HG02623 (cell line): ENCODE results near the gene TANC1.

Experiments
- ATAC-seq: cut with Tn5 transposase; IDR thresholded peaks from one replicate; pipeline ENCODE4 v1.9.1; 2021; ENCODE audit warnings: moderate library complexity; ENCODE audit not compliant: unreplicated experiment

The TANC1 gene

DNA sequence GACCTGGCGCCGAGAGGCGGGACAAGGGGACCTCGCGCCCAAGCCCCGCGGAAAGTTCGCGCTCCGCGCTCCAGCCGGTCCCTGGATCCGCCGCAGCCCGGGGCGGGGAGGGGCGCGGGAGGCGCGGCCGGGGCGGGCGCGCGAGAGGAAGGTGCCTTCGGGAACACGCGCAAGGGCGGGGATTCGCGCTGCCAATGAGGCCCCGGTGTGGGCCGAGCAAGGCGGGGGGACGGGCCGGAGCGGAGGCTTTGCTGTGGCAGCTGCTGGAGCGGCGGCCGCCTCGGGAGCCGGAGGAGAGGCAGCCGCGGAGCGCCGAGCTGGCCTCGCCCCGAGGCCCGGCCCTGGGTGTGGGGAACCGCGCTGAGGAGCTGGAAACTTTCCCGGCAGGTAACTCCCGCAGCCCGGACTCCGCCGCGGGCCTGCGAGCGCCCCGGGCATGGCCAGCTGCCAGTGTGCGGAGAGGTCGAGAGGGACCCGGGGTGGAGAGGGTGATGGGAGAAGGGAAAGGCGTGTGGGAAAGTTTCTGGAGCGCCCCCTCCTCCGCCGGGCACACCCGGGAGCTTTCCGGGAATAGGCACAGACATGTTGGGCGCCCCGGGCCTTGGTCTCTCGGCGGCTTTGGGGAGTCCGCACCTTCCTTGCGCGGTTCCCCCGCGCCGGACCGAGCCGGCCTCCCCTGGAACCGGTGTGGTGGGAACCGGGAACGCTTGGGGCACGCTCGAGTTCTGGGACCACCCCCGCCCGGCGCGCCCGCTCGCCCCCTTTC, at the start of gene TANC1:
Gene TANC1, plus strand, starts transcription at position 245 of the 766 bp plus-strand sequence. CDS start 97,271 bp downstream, outside the sequence.
- peak; percentile 90 for ATAC-seq

DNA sequence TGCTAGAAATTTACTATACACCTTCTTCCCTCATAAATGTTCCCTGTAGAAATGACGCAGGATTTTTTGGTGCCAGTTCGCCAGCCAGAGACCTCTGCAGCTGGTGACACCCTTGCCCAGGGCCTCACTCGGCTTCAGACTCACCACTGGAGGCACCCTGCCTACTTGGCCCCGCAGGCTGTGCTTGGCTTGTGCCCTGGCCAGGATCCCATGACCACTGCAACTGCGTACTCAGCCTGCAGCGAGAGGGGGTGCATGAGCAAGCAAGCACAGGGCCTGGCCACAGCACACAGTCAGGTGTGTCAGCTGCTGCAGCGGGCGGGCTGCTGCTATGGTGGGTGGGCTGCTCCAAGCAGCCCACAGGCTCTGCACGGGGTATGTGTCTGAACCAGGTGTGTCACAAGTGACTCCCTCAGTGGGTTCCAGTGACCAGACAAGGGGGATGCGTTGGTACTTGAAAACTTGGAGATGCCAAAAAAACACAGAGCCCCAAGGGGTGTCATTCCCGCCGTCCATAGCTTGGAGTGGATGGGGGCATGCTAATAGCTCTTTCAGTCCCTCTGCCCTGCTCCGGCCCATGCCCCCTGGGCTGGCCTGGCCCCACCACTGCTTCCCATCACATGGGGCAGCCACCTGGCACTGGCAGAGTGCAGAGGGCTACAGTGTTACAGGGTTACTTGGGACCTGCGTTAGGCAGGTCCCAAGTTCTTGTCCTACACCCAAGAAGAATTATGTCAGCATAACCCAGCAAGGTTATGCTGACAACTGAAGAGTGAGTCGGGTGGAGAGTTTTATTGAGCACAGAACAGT, 46.6 kb upstream of the TANC1 start:
- no peak for ATAC-seq

DNA sequence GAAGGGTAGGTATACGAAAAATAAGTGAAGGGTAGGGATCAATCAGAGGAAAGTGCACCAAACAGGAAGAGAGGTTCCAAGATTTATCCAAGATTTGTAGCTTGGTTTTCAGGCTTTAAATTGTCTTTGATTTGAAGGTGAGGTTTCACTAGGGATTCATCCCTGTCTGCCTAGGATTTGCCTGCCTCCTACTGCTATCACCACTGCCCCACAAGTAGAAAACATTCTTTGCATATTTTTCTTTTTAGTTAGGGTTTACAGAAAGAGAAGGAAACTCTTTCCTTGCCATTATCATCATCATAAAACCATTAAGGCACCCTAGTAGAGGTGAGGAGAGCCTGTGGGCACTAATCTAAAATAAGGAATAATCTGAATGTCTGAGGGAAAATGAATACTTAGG, 45.8 kb upstream of the TANC1 start:
- ATAC-seq, result no peak

DNA sequence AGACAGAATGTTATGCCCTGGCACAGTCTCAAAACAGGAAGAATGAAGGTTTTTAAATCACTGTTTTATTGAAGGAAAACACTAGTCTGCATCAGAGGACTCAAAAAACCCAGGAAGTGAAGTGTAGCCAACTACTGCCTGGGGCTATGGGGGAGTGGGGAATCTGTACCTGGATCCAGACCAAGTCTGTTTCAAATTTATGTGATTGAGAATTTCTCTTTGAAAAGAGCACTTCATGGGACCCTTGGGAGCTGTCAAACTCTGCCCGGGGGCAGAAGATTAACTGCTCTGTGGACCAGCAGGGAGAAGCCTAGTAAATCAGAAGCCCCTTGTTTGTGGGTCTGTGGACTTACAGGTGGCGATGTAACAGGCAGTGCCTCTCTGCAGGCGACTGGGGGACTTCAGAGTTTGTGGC, 45.3 kb upstream of the TANC1 start:
- no peak for ATAC-seq

DNA sequence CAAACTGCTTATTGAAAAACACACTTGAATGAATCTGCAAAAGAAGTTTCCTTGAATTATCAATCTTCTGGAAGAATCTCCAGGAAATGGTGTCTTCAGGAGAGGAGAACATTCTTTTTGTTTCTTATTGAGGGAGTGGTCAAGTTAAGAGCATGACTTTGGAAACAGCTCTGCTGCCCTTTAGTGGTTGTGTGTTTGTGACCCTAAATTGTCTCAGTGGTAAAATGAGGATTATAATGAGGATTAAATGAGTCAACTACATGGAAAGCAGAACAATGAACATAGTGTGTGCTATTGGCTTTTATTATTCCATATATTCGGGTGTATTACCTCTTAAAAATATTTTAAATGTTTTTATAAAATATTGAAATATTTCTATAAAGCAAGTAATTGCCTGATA, 44.8 kb upstream of the TANC1 start:
- no peak for ATAC-seq

DNA sequence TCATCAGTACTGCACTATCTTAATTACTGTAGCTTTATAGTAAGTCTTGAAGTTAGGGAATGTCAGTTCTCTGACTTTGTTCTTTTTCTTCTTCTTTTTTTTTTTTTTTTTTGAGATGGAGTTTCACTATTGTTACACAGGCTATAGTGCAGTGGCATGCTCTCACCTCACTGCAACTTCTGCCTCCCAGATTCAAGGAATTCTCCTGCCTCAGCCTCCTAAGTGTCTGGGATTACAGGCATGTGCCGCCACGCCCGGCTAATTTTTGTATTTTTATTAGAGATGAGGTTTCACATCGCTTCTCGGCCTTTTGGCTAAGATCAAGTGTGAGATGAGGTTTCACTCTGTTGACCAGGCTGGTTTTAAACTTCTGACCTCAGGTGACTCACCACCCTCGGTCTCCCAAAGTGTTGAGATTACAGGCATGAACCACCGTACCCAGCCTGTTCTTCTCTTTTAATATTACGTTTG, 41.9 kb upstream of the TANC1 start:
- no peak for ATAC-seq

DNA sequence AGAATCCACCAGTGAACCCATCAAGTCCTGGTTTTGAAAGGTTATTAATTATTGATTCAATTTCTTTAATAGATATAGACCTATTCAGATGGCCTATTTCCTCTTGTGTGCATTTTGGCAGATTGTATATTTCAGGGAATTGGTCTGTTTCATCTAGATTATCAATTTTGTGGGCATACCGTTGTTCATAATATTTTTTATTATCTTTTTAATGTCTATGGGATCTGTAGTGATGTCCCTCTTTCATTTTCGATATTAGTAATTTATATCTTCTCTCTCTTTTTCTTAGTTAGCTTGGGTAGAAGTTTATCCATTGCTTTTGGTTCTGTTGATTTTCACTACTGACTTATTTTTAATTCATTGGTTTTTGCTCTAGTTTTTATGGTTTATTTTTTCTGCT, 39.9 kb upstream of the TANC1 start:
- ATAC-seq, result no peak

DNA sequence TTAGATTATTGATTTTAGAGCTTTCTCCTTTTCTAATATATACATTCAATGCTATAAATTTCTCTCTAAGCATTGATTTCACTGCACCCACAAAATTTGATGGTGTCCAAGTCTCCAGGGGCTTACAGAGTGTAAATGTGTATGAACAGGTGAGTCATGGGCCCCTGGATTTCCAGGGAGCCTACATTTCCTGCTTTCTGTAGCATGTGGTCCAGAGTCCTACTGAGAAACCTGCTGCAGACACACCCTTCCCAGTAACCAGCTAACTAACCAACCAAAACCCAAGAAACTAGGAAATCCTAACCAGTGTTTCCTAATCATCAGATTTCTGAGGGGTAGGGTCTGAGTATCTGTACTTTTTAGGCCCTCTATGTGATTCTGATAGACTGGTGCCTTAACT, 39.5 kb upstream of the TANC1 start:
- no peak for ATAC-seq

DNA sequence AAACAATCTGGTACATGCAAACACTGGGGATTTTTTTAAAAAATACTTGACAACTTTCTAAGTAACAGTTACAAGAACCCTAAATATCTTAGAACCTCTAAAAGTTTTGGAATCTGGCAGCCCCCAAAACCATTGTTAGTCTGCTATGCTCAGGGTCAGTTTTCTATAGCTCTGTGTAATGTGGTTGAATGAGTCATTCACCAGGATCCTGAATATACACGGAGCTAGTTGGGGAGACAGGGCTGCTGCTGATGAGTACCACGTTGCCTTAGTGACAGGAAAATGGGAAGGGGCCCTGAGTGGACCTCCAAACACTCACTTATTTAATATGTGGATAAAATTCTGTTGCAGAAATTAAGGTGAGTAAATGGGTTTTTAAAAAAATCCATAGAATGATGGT, 36.9 kb upstream of the TANC1 start:
- ATAC-seq, result no peak

DNA sequence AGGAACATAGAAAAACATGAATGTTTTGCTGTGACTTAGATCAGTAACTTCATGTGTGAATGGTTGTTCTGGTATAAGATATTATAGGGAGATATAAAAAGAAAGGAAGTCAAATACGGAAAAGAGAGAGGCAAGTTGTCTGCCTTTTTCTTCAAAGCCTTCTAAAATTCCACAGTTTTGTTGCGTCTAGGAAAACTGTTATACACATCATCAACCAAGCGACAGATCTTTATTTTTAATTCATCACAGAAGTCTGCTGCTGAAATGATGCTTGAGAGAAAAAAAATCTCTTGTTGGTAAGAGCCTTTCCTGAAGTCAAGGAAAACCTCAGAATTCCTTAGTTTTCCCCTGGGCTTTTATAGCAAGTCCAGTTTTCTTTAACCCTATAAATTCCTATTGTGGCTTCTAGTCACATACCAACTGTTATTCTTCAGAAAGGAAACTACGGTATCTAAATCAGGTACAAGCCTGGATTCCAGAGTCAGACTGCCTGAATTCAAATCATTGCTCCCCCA, 36.3 kb upstream of the TANC1 start:
- ATAC-seq, result no peak

DNA sequence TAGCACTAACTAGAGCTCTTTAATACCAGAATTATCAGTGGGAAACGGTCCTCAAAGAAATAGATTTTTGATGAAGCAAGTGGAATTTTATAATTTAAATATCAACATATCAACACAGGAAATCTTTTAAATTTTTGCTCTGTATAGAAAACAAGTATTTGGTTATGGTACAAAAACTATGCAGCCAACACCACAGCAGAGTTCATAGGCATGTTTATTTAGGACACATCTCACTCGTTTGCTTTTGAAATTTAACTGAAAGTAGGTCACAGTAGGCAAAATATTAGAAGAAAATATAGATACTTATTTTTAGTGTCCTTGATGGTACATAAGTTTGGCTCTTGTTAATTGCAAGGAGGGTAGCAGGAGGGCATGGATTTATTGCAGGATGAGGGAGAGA, 34.3 kb upstream of the TANC1 start:
- no peak for ATAC-seq

DNA sequence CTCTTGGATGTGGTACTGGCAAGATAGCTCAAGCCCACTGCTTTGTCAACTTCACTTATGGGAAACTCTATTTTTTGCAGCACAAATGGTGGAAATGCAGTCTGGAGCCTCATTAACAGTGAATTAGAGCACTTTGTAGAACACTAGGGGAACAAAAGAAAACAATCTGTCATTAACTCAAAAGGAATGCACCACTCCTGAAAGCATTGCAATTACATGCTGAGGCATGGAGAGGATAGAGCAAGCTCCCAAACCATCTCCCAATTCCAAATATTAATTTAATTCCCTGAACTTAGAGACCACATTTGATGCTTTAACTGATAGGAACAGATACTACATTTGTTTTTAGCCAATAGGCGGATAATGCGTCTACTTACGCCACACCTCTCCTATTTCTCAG, 32.8 kb upstream of the TANC1 start:
- no peak for ATAC-seq

DNA sequence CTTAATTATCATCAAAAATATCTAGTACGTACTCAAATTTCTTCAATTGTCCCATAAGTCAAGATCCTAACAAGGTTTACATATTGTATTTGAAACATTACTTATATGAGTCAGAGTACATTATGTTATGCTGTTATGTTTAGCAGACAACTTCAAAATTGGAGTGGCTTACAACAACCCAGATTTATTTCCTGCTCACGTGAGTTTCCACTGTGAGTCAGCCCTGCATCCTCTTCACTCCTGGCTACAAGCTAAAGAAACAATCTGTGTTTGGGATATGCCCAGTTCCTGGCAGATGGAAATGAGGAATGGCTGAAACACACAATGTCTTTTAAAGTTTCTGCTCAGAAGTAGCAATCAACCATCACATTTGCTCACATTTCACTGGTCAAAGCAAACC, 31.5 kb upstream of the TANC1 start:
- ATAC-seq, result no peak

DNA sequence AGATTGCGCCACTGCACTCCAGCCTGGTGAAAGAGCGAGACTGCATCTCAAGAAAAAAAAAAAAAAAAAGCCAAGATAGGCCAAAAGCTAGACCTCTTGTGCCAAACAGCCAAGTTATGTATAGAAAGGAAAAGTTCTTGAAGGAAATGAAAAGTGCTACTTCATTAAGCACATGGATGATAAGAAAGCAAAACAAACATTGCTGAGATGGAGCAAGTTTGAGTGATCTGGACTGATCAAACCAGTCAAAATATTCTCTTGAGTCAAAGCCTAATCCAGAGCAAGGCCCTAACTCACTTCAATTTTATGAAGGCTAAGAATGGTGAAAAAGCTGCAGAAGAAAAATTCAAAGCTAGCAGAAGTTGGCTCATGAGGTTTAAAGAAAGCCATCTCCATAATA, 28.1 kb upstream of the TANC1 start:
- no peak for ATAC-seq

DNA sequence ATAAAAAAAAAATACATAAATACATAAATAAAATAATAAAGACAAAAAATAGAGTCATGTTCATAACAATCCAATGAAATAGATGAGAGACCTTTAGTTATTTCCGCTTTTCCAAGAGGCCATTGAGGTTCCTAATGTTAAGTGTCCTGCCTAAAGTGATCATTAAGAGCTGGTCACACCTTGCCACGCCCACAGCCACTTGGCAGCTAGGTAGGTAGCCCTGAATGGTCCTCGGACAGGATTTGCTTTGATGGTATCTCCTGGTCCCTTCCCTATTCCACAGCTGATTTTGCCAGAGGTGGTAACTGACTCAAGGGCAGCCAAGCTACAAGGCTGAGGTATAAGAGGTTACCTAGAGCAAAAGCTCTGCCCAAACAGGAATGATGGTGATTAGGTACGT, 24.5 kb upstream of the TANC1 start:
- no peak for ATAC-seq

DNA sequence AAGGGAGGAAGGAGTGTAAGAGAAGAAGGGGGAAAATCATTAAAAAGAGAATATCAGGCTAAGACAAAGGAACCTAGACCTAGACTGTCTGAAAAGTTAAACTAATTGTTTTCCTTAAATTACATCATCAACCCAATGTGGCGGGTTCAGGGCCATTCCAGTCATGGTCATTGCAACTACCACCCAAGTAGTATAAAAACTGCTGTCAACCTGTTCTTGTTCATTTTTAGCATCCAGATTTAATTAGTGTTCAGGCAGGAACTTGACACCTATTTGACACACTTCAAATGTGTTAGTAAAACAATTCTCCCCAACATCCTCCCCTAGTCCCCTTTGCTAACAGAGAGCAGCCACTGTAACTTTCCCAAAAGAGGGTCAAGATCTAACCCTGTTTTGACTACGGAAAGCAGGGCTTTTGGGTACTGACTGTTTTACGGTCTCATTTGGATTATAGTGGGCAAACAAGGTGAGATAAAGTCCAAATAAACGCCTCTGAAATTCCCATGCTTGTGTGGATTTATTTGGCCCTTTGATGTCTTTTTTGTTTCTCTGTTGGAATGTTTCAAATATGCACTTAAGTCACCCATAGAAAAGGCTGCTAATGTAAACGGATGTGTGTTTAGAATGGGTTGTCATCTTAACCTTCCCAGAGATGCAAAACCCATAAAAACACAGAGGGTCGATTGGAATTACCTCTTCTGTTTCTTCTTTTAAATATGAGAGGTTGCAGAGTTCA, 19.3 kb upstream of the TANC1 start:
- no peak for ATAC-seq

DNA sequence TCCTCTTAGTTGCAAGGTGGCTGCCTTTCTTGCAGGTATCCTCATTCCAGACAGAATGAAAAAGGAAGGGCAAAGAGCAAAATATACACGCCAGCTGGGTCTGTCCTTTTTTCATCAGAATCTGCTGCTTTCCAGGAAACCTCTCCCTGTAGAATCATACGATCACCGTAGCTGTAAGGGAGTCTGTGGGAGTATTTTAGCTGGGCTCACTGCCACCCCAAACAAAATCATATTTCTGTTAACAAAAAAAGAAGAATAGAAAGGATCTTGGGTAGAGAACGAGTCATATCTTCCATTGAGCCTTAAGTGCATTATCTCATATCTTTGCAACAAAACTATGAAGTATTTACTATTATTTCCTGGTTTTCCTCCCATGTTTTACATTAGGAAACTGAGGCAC, 15.0 kb upstream of the TANC1 start:
- no peak for ATAC-seq

DNA sequence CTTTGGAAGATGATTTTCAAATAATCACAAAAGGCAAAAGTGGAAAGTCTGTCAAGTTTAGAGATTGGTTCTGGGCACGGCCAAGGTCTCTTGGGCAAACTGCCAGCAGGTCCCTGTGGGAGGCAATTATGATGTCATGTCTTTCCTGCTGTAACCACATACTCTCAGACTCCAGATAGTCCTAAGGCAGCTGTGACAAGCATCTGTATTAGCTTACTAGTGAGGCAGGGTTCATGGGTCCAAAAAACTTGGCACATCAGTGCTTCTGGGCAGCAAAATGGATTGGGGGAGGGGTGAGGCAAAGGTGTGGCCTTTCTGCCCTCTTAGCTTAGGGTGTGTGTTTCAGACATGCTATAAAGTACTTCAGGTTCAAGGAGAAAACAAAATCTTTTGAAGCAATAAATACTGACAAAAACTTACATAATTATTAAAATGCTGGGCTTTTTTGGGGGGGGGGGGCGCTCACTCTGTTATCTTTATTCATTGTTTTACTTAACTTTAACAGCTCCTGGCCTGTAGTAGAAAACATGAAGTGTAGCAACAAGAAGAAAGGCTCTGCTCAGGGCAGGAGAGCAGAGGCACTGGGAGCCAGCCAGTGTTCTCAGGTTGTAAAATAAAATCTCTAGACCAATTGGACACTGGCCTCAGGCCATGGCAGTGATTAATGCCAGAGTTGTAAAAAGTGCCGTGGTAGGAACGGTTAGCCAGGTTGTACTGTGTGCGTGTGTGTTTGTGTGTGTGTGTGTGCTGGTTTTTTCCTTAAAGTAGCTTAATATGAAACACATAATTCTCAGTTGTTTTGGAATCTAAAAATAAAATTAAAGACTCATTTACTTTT, 14.3 kb upstream of the TANC1 start:
- ATAC-seq, result no peak

DNA sequence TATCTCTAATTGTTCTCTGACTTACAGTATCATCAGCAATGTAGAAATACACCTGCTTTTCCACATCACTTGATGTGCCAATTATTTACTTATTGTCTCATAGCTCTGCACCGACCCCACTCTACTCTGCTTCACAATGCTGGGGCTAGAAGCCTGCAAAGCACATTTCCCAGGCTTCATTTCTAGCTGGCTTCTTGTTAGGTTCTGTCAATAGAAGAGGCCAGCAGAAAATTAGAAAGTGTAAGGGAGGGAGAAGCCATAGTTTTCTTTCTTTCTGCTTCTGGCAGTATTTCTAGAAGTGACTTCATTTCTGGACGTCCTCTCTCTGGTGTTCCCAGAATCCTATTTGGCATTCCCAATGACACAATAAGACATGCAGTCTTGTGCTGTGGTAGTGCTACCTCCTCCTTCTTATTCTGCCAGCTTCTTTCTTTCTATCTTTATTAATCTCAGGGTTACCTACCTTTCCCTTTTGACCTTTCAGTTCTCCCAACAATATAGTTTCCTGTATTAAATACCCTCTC, 12.5 kb upstream of the TANC1 start:
- no peak for ATAC-seq

DNA sequence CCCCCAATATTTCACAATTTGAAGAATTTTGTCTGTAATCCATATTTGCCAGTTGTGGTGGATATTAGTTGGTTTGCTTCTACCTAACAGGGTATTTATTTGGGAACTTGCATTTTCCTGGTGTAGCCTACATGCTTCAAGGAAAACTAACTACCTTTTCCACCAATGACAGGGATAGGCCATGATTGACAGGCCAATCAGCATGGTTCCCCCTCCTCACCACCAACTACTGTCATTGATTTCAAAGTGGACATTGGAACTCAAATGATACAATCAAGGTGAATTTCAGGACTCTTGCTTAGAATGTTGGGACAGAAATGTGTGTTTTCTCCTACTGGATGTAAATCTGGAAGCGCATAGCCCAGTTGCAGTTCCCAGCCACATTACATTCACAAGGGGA, 10.1 kb upstream of the TANC1 start:
- ATAC-seq, result no peak
